AG09319 (cell line): ENCODE measurements around the gene FGF22.

ENCODE experiments used
- DNase-seq: peaks from one replicate; pipeline ENCODE4 v3.0.0-alpha.2; 2010; ENCODE audit warnings: low read depth; ENCODE audit errors: extremely low read depth
- TF ChIP-seq, protein P1 (sequence below): IDR thresholded peaks from 2 replicates; pipeline ENCODE4 v1.5.1; 2011; ENCODE audit warnings: low read depth, mild to moderate bottlenecking, inconsistent platforms, low read length, moderate library complexity

The FGF22 gene

GRCh38 chr19:658916-659839, 19.5 kb downstream of the FGF22 start:
- DNase-seq = no peak
- TF ChIP-seq, protein P1, sequence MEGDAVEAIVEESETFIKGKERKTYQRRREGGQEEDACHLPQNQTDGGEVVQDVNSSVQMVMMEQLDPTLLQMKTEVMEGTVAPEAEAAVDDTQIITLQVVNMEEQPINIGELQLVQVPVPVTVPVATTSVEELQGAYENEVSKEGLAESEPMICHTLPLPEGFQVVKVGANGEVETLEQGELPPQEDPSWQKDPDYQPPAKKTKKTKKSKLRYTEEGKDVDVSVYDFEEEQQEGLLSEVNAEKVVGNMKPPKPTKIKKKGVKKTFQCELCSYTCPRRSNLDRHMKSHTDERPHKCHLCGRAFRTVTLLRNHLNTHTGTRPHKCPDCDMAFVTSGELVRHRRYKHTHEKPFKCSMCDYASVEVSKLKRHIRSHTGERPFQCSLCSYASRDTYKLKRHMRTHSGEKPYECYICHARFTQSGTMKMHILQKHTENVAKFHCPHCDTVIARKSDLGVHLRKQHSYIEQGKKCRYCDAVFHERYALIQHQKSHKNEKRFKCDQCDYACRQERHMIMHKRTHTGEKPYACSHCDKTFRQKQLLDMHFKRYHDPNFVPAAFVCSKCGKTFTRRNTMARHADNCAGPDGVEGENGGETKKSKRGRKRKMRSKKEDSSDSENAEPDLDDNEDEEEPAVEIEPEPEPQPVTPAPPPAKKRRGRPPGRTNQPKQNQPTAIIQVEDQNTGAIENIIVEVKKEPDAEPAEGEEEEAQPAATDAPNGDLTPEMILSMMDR = no peak

GRCh38 chr19:660793-661426, 21.2 kb downstream of the FGF22 start:
- TF ChIP-seq, protein P1 = no peak
- DNase-seq = no peak

DNA sequence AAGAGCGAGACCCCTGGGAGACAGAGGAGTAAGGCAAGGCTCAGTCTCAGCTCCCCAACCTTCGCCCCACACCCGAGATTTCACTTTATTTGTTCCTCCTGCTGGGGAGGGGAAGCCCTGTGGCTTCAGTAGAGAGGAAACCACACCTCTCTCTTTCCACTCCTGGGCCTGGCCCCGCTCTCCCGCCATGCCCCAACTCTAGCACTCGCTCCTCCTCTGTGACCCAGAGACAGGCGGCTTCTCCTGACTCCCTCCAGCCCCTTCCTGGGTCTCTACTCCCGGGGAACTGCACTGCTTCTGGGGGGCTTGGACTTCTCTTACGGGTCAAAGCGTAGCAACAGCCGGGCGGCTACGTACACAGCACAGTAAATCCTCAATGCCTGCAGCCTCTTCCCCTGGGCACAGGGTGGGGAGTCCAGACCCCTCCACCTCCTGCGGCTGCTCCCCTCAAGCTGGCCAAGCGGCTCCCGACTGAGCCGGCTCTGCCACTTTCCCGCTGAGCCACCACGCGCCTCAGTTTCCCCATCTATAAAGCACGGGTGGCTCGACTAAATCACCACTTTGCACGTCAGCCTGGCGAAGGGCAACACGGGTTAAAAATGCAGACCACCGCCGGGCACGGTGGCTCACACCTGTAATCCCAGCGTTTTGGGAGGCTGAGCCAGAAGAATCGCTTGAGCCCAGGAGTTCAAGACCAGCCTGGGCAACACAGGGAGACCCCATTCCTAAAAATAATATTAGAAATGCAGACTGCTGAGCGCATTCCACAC, 21.9 kb downstream of the FGF22 start:
- TF ChIP-seq, protein P1 = no peak
- no peak for DNase-seq

- DNase-seq = no peak
- TF ChIP-seq, protein P1 = no peak
These were observed 22.7 kb downstream of the FGF22 start for GRCh38 chr19:662207-662961.

- DNase-seq = peak; percentile 75
- TF ChIP-seq, protein P1 = no peak
These were observed 23.4 kb downstream of the FGF22 start, which contains the start of gene RNF126 for GRCh38 chr19:662962-663681. Gene RNF126, minus strand, starts transcription at chr19:663214. Its CDS starts 93 bp downstream, at chr19:663121.

- DNase-seq = no peak
- TF ChIP-seq, protein P1 = no peak
These were observed 24.0 kb downstream of the FGF22 start for GRCh38 chr19:663682-664117.
